H9 (cell line): ENCODE measurements around the gene FBXL15. TPM values are rescaled to one million over a fixed set of nuclear protein-coding genes. Genes with fewer than 3 reads are reported as not detected.

Experiments used
- DNase-seq: peaks from one replicate; pipeline ENCODE4 v3.0.0-alpha.2; 2017
- H2AFZ ChIP-seq: one replicate; pipeline ENCODE4 v1.6.1; 2013; ENCODE audit warnings: mild to moderate bottlenecking, low read length, control low read depth, moderate library complexity
- H2AK5ac ChIP-seq: 2 replicates; pipeline ENCODE4 v1.6.1; 2013; ENCODE audit warnings: low read length, control low read depth, mixed read lengths; ENCODE audit not compliant: insufficient read length
- H2BK120ac ChIP-seq: one replicate; pipeline ENCODE4 v1.6.1; 2013; ENCODE audit warnings: low read depth, mild to moderate bottlenecking, low read length, control low read depth, inconsistent platforms; ENCODE audit not compliant: poor library complexity, severe bottlenecking
- H2BK12ac ChIP-seq: 2 replicates; pipeline ENCODE4 v1.6.1; 2013; ENCODE audit warnings: low read length, control low read depth, mixed read lengths, low read depth; ENCODE audit not compliant: insufficient read length
- H2BK15ac ChIP-seq: 2 replicates; pipeline ENCODE4 v1.6.1; 2013; ENCODE audit warnings: low read depth, low read length, control low read depth
- H2BK20ac ChIP-seq: one replicate; pipeline ENCODE4 v1.6.1; 2013; ENCODE audit warnings: low read depth, mild to moderate bottlenecking, low read length, control low read depth, inconsistent platforms; ENCODE audit not compliant: poor library complexity, severe bottlenecking
- H2BK5ac ChIP-seq: 2 replicates; pipeline ENCODE4 v1.6.1; 2013; ENCODE audit warnings: low read length, control low read depth, mixed read lengths; ENCODE audit not compliant: insufficient read length
- H3K14ac ChIP-seq: 2 replicates; pipeline ENCODE4 v1.6.1; 2013; ENCODE audit warnings: low read length, control low read depth; ENCODE audit not compliant: insufficient read depth
- H3K18ac ChIP-seq: 2 replicates; pipeline ENCODE4 v1.6.1; 2013; ENCODE audit warnings: low read depth, mild to moderate bottlenecking, mixed read lengths, low read length, control low read depth; ENCODE audit not compliant: insufficient read length
- H3K23ac ChIP-seq: 2 replicates; pipeline ENCODE4 v1.6.1; 2013; ENCODE audit warnings: low read length, control low read depth, mixed read lengths, low read depth; ENCODE audit not compliant: insufficient read length
- H3K23me2 ChIP-seq: 2 replicates; pipeline ENCODE4 v1.6.1; 2013; ENCODE audit warnings: low read depth, mild to moderate bottlenecking, mixed read lengths, low read length, control low read depth; ENCODE audit not compliant: insufficient read length, poor library complexity, severe bottlenecking
- H3K27ac ChIP-seq: 2 replicates; pipeline ENCODE4 v1.5.1; 2013; ENCODE audit warnings: low read length, control low read depth, mixed read lengths, low read depth; ENCODE audit not compliant: insufficient read length
- H3K27me3 ChIP-seq: 2 replicates; pipeline ENCODE4 v1.6.1; 2013; ENCODE audit warnings: low read length, control low read depth, inconsistent platforms; ENCODE audit not compliant: insufficient read depth
- H3K4ac ChIP-seq: 2 replicates; pipeline ENCODE4 v1.6.1; 2013; ENCODE audit warnings: low read depth, mild to moderate bottlenecking, control low read depth, inconsistent platforms, low read length, moderate library complexity
- H3K4me1 ChIP-seq: 2 replicates; pipeline ENCODE4 v1.6.1; 2013; ENCODE audit warnings: low read length, control low read depth, inconsistent platforms; ENCODE audit not compliant: insufficient read depth
- H3K4me2 ChIP-seq: 2 replicates; pipeline ENCODE4 v1.6.1; 2013; ENCODE audit warnings: low read length, control low read depth, mixed read lengths; ENCODE audit not compliant: insufficient read length, insufficient read depth
- H3K56ac ChIP-seq: 2 replicates; pipeline ENCODE4 v1.6.1; 2013; ENCODE audit warnings: low read depth, mild to moderate bottlenecking, mixed read lengths, low read length, control low read depth; ENCODE audit not compliant: insufficient read length
- H3K79me1 ChIP-seq: 2 replicates; pipeline ENCODE4 v1.6.1; 2013; ENCODE audit warnings: low read depth, mild to moderate bottlenecking, moderate library complexity, low read length, control low read depth, inconsistent platforms; ENCODE audit not compliant: insufficient read depth, poor library complexity, severe bottlenecking
- H3K79me2 ChIP-seq: 2 replicates; pipeline ENCODE4 v1.6.1; 2013; ENCODE audit warnings: low read length, control low read depth, inconsistent platforms; ENCODE audit not compliant: insufficient read depth
- H3K9ac ChIP-seq: 2 replicates; pipeline ENCODE4 v1.6.1; 2013; ENCODE audit warnings: low read length, control low read depth, mixed read lengths; ENCODE audit not compliant: insufficient read length; ENCODE audit errors: extremely low read depth
- H3K9me3 ChIP-seq: one replicate; pipeline ENCODE4 v1.6.1; 2013; ENCODE audit warnings: low read depth, low read length, inconsistent platforms; ENCODE audit not compliant: control insufficient read depth
- H3T11ph ChIP-seq: one replicate; pipeline ENCODE4 v1.6.1; 2013; ENCODE audit warnings: mild to moderate bottlenecking, low read length, control low read depth, inconsistent platforms
- H4K20me1 ChIP-seq: one replicate; pipeline ENCODE4 v1.6.1; 2013; ENCODE audit not compliant: control insufficient read depth, insufficient read length, insufficient read depth
- H4K5ac ChIP-seq: 2 replicates; pipeline ENCODE4 v1.6.1; 2013; ENCODE audit warnings: low read depth, mild to moderate bottlenecking, mixed read lengths, low read length, control low read depth; ENCODE audit not compliant: insufficient read length
- H4K8ac ChIP-seq: replicated peaks from 2 replicates; pipeline ENCODE4 v1.6.1; 2013; ENCODE audit warnings: low read length, control low read depth, mixed read lengths, low read depth; ENCODE audit not compliant: insufficient read length
- H4K91ac ChIP-seq: 2 replicates; pipeline ENCODE4 v1.6.1; 2013; ENCODE audit warnings: low read depth, mild to moderate bottlenecking, moderate library complexity, mixed read lengths, low read length, control low read depth; ENCODE audit not compliant: insufficient read length
- H3K27ac Mint-ChIP-seq, 3 experiments: 2 replicates in 2 of 3; 3 replicates in 1 of 3; pipeline ENCODE4 v1.8.0; 2020 to 2021; ENCODE audit warnings: mixed read lengths in 3 of 3, mild to moderate bottlenecking in 1 of 3, moderate library complexity in 1 of 3
- H3K27me3 Mint-ChIP-seq: 2 replicates; pipeline ENCODE4 v1.8.0; 2021; ENCODE audit warnings: low read depth, mild to moderate bottlenecking, moderate library complexity, mixed read lengths
- H3K36me3 Mint-ChIP-seq, 3 experiments: 2 replicates in 2 of 3; 3 replicates in 1 of 3; pipeline ENCODE4 v1.8.0; 2020 to 2021; ENCODE audit warnings: low read depth in 3 of 3, mixed read lengths in 3 of 3; ENCODE audit not compliant: insufficient read depth in 1 of 3
- H3K4me1 Mint-ChIP-seq, 2 experiments: 2 replicates each; pipeline ENCODE4 v1.8.0; 2020; ENCODE audit warnings: mixed read lengths in 2 of 2
- H3K4me3 Mint-ChIP-seq, 2 experiments: 2 replicates in 1 of 2; 3 replicates in 1 of 2; pipeline ENCODE4 v1.8.0; 2020 to 2021; ENCODE audit warnings: mild to moderate bottlenecking in 2 of 2, mixed read lengths in 2 of 2, moderate library complexity in 1 of 2
- H3K9me3 Mint-ChIP-seq, 2 experiments: 2 replicates in 1 of 2; 3 replicates in 1 of 2; pipeline ENCODE4 v1.8.0; 2020; ENCODE audit warnings: mild to moderate bottlenecking in 2 of 2, mixed read lengths in 2 of 2, moderate library complexity in 1 of 2
- WGBS: extraction: QIAGEN DNeasy Blood & Tissue Kit; methylation state at CpG from one replicate; pipeline ENCODE4 v1.1.7; 2013; ENCODE audit warnings: missing lambda C conversion rate, low lambda C conversion rate, mixed read lengths; ENCODE audit not compliant: insufficient read length; ENCODE audit errors: extremely low coverage; 5-methylcytosine and 5-hydroxymethylcytosine counted together
- total RNA-seq: library from RNA; stranded (reverse); gene quantifications from 2 replicates; pipeline ENCODE4 v1.2.1, GENCODE V29; 2021
- TF ChIP-seq, protein P1 (sequence below): fragments of 200-600 bp; sonication (generic); conservative IDR thresholded peaks from 3 replicates; pipeline ENCODE4 v1.8.0; 2021; ENCODE audit warnings: antibody characterized with exemption, mild to moderate bottlenecking

FBXL15 gene
- total RNA-seq, 1 experiment from 2014 or later, result 9.1 TPM

DNA sequence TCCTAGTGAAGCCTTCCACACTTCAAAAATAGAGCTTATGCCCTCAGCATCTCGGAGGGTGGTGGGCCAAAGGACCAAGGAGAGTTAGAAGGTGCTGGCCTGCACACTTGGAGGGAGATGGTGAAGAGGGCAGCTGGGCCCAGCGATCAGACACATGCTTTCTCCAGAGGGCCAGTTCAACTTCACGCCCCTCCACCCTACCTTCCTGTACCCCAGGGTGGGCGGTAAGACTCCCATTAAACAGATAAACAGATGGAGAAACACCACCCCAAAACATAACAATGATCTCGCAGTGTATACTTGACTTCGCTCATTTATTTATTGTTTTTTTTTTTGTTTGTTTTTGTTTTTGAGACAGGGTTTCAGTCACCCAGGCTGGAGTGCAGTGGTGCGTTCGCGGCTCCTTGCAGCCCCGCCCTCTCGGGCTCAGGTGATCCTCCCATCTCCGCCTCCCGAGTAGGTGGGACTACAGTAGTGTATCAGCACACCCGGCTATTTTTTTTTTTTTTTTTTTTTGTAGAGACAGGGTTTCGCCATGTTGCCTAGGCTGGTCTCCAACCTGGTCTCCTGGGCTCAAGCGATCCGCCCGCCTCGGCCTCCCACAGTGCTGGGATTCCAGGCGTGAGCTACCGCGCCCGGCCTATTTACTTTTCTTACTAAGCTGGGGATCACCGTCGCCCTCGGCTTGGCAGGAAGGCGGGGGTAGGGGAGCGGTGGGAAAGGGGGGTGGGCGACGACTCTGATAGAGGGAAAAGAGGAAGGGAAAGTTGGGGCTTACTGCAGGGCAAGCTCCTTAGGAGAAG lies 28.9 kb downstream of the FBXL15 start:
- Histone ChIP-seq H3T11ph (no peak overlapping the region), H2AFZ (peak overlapping the region; percentile 27), H2AK5ac (no peak overlapping the region), H2BK20ac (no peak overlapping the region), H3K23ac (no peak overlapping the region), H3K79me2 (peaks cover 3% of the 10 kb centered on the region; the same call in 1 of the 2 replicates), H3K56ac (no peak overlapping the region), H3K27me3 (0 out of 2 replicates have a peak, but pooled peaks cover 2% of the 10 kb centered on the region), H3K4ac (no peak overlapping the region), H2BK15ac (no peak overlapping the region), H3K23me2 (peaks cover 11% of the 10 kb centered on the region), H4K5ac (peak overlapping the region; percentile 37), H2BK120ac (no peak overlapping the region), H4K20me1 (no peaks in the 10 kb centered on the region), H3K18ac (peak overlapping the region; percentile 69), H3K79me1 (peaks cover 3% of the 10 kb centered on the region), H3K14ac (peak overlapping the region; percentile 17; the same call in 1 of the 2 replicates), H4K8ac (no peak overlapping the region), H3K9me3 (no peaks in the 10 kb centered on the region), H3K9ac (peak overlapping the region; percentile 78), H4K91ac (no peak overlapping the region), H2BK12ac (no peak overlapping the region), H2BK5ac (no peak overlapping the region), H3K4me2 (peak overlapping the region; percentile 92), H3K4me1 (peaks cover 7% of the 10 kb centered on the region; the same call in 1 of the 2 replicates), H3K27ac (no peak overlapping the region)
- Mint-ChIP-seq H3K4me3 (peak overlapping the region; percentile 84 to 97), H3K27me3 (peaks cover 6% of the 10 kb centered on the region; the same call in 1 of the 2 replicates), H3K9me3 (no peaks in the 10 kb centered on the region; a peak in 2 of 5 replicates), H3K27ac (peak overlapping the region; percentile 78 to 96 (median 94)), H3K36me3 (peaks cover 4 to 8% (median 4%) of the 10 kb centered on the region in 3 experiments), H3K4me1 (peaks cover 27 to 38% of the 10 kb centered on the region in 2 experiments)
- TF ChIP-seq, protein P1, sequence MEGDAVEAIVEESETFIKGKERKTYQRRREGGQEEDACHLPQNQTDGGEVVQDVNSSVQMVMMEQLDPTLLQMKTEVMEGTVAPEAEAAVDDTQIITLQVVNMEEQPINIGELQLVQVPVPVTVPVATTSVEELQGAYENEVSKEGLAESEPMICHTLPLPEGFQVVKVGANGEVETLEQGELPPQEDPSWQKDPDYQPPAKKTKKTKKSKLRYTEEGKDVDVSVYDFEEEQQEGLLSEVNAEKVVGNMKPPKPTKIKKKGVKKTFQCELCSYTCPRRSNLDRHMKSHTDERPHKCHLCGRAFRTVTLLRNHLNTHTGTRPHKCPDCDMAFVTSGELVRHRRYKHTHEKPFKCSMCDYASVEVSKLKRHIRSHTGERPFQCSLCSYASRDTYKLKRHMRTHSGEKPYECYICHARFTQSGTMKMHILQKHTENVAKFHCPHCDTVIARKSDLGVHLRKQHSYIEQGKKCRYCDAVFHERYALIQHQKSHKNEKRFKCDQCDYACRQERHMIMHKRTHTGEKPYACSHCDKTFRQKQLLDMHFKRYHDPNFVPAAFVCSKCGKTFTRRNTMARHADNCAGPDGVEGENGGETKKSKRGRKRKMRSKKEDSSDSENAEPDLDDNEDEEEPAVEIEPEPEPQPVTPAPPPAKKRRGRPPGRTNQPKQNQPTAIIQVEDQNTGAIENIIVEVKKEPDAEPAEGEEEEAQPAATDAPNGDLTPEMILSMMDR, result no peak
- peak; percentile 91 for DNase-seq
- no CpG with 5 or more reads among the region's 30 CpGs for WGBS
